Activated CD4-positive, alpha-beta T cell treated with anti-CD3 and anti-CD28 coated beads, Interleukin-2, Interleukin-4, amounts not matched to agents 100 ng/mL and 50 ng/mL, durations not matched to agents 16 hours and 8 hours (primary cell): ENCODE data around the gene YPEL5.
"Not testable (repeated sequence)": the region's sequence is repeated elsewhere in the genome, so short reads cannot be mapped to it uniquely, and the experiment has no call there.

Experiments
- DNase-seq: peaks from one replicate; pipeline ENCODE4 v3.0.0-alpha.2; 2020; ENCODE audit warnings: low spot score

The YPEL5 gene

DNA sequence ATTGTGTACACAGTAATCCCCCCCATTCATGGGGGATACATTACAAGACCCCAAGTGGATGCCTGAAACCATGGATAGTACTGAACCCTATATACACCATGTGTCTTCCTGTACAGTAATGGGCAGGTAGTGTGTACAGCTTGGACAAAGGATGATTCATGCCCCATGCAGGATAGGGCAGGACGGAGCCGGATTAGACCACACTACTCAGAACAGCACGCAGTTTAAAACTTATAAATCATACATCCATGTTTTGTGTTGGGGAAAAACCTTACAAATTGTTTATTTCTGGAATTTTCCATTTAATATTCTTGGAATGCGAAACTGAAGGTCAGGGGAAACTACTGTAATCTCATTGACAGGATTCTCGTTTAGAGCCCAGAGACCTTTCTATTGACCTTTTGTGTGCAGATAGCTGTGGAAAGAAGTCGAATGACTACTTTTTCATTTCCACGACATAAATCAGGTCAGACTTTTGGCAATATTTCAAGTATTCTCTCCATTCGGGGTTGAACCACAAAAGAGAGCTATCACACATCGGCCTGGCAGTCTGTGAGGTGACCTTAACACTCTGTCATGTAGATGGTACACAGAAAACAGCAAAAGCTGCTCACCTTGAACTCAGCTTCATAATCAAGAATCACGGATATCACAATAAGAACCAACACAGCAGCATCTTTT lies 9.9 kb upstream of the YPEL5 start:
- DNase-seq, result no peak

DNA sequence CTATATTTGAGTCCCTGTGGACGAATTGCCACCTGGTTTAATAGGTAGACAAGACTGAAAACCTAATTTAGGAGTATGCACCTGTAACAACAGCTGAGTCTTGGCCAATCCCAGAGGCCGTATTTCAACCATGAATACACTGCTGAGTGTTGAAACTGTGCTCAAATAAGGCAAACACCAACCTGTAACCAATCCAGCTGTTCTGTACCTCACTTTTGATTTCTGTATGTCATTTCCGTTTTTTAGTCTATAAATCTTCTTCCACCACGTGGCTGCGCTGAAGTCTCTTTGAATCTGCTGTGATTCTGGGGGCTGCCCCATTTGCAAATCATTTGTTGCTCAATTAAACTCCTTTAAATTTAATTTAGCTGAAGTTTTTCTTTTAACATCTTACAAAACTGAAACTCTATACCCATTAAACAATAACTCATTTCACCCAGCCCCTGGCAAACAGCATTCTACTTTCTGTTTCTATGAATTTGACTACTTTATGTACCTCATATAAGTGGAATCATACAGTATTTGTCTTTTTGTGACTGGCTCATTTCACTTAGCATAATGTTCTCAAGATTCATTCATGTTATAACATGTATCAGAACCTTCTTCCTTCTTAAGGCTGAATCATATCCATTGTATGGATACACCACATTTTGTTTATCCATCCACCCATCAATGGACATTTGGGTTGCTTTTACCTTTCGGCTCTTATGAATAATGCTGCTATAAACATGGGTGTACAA lies 7.5 kb upstream of the YPEL5 start:
- peak; percentile 18 for DNase-seq

DNA sequence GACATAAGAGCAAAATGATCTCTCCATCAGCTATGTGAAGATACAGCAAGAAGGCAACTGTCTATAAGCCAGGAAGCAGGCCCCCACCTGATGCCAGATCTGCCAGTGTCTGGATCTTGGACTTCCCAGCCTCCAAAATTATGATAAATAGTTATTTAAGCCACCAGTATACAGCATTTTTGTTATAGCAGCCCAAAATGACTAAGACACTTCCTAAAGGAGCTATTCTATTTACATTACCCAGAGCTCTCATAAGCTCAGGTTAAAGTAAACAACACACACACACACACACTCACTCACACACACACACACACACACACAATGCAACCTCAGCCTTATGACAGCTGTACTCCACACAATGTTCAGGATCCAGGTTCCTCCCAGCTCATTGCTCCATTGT lies 5.7 kb upstream of the YPEL5 start:
- DNase-seq, result no peak

DNA sequence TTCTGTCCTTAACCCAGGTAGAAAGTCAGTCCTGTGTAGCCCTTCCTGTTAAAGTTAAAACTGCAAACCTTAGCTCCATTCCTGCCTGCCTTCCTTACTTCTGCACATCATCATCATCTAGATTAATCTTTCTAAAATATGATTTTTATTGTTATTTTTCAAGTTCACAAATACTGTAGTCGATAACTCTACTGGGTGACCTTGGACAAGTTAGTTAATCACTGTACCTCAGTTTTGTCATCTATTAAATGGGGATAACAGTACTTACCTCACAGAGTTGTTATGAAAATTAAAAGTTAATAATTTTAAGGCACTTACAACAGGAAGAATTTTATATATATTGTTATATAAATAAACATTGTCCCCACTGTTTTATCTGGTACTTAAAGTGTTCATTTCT lies 2.5 kb upstream of the YPEL5 start:
- no peak for DNase-seq

DNA sequence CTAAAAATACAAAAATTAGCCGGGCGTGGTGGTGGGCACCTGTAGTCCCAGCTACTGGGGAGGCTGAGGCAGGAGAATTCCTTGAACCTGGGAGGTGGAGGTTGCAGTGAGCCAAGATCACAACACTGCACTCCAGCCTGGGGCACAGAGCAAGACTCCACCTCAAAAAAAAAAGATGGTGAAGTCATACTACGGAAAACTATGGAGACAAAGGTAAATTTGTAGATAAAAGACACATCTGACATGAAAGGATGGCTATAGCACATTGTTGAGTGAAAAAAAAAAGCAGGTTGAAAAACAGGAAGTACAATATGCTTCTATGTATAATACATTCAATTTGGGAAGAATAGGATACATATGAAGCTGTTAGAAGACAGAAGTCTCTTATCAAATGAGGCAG lies 1.9 kb upstream of the YPEL5 start:
- DNase-seq, result not testable (repeated sequence)

DNA sequence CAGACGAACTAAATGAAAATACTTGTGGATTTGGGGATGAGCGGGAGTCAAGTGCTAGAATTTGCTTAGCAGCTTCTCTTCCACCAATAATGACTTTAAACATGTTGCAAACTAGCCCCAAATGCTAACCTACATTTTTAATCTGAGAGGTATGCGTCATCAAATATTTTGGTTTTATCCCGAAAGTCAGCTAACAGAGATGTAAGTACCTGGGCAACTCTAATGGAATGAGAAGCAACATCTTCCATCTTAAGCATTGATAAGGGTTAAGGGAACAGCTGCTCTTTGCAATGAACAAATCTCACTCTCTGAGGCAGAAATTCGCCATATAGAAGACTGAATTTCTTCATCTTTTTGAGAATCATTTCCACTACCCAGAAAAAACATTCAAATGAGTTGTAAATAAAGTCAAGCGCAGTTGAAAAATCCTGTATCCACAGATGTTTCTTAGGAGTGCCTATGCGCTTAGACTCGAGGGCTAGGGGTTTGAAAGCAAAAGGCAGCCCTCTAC lies 926 bp upstream of the YPEL5 start:
- DNase-seq, result no peak

DNA sequence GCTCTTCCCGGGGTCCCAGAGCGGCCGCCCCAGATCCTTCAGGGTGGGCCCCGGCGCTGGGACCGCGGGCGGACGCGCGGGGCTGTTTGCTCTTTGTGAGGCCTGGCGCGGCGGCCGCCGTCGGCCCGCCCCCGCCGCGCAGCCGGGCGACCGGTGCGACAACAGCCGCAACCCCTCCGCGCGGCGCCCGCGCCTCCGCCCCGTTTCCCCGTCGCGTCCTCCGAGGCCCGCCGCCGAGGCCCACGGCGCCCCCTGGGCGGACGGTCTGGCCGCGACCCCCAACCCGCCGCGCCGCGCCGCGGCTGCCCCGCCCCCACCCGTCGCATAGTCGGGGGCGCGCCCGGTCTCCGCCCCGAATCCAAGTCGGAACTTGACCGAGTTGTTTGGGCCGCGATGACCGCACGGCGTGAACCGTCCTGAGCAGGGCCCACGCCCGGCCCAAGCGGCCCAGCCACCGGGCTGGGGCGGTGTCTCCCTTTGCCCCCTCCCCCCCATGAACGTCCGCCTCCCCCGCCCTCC lies 448 bp downstream of the YPEL5 start:
- DNase-seq, result no peak

DNA sequence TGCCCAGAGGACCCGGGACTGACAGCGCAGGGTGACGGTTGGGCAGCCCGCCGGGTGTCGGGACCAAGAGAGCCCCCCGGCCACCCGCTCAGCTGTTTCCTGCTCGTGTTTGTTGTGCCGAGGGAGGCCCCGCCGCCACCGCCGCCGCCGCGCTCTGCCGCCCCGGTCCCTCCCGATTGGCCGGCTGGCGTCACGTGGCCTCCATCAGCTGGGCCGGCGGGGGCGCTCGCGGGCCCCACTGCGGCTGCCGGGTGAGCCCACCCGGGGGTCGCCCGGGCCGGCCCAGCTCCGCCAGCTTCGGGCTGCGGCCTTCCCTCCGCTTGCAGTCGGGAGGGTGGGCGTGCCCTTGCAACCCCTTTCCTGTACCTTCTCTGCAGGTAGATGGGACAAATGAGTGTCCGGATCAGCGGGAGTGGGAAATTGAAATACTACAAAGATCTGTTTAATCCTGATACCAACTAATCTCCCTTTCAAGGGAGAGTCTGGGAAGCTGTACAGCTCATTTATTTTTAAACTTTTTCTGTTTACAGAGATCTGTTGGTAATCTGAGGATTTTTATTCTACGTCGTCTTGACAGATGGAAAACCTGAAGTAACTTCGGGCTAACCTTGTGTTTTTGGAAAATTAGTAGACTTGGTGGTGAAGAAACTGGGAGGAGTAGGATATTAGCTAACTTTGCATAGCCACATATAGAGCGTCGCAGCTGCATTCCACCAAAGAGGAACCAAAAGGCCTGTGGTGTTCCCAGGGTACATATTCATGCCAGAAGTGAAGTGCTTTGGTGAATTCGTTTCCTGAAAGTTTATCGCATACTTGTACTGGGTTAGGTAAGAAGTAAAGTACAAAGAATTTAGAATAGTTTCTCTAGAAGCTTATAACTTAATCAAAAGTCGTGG lies 1.2 kb downstream of the YPEL5 start:
- peak; percentile 70 for DNase-seq

GRCh38 chr2:30148850-30149249 lies 2.0 kb downstream of the YPEL5 start:
- no peak for DNase-seq

GRCh38 chr2:30149513-30149912 lies 2.7 kb downstream of the YPEL5 start:
- DNase-seq, result no peak

- DNase-seq, result no peak
Observed at GRCh38 chr2:30149976-30150375, 3.2 kb downstream of the YPEL5 start.

DNA sequence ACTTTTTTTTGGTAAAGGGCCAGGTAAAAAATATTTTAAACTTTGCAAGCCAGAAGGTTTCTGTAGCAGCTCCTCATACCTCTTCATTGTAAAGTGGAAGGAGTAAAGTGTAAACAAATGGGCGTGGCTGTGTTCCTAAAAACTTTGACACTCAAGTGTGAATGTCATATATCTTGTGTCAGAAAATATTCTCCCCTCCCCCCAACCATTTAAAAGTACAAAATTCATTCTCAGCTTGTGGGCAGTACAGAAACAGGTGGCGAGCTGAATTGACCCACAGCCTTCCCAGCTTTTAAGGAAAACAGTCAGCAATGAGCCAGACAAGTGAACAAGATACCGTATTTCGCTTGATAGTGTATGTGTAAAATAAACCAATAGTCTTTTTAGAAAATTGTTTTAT lies 4.0 kb downstream of the YPEL5 start:
- DNase-seq, result no peak

- DNase-seq, result no peak
Observed at GRCh38 chr2:30152385-30152784, 5.6 kb downstream of the YPEL5 start.

DNA sequence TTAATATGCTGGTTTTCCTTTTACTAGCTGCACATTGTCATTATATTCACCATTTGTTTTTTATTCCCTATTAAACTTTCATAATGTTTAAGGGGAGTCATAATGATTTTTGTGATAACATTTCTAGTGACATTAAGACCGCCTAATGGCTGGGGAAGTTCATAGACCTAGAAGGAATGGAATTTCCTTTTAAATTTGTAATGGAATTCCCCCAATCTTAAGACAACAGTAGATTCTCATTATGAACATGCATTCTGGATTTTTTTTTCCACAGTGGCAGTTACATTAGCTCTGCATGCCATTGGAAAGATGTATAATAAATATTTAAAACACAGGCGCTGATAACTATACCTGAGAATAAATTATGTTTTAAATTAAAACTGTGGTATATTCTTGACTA lies 8.4 kb downstream of the YPEL5 start:
- DNase-seq, result no peak

- DNase-seq, result no peak
Observed at GRCh38 chr2:30155889-30156658, 9.3 kb downstream of the YPEL5 start.

GRCh38 chr2:30157616-30158015 lies 10.8 kb downstream of the YPEL5 start:
- no peak for DNase-seq

DNA sequence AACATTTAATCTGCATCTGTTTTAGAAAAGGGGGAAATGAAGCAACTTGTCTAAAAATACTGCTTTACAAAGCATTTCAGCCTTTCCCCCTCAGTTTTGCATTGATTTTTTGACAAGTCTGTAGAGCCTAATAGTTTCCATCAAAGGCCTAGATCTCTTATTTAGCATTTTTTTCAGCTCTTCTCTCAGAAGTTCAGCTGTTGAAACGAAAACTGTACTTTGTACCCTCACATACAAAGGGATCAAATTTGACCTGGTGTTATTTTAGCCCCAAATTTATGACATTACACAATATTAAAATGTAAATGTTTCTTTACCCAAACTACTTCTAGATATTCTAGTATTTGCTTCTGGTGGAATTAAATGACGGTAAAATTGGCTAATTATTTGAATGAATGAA lies 13.0 kb downstream of the YPEL5 start:
- no peak for DNase-seq

DNA sequence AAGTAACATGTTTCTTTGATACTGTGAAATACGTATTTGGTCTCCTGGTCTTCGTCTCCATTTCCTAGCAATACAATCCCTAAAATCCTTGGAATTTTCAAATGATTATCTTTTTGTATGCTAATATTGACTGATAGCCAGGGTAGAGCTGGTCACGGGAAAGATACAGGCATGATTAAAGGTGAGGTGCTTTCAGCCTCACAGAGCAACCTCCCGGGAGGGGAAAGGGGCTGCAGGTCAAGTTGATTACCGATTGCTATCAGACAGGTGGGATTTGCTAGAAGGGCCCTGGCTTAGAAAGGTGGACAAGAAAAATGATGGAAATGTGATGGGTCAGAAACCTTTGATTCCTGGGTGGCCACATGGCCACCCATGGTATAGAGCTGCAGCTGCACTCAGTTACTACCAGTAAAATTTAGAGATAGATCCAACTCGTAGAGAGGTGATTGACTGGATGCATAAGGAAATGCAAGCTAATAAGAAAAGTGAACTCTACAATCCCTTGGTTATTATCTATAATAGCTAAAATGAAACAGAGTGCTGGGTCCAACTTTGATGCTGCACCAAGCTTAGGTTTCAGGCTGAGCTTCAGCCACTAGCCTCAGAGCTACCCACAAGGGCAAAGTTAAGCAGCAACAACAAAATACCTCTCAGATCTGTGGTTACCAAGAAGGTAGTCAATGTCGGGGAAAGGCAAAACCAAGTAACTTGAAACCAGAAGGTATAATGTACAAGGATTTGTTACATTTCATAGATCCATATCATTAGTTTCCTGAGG lies 15.3 kb downstream of the YPEL5 start:
- no peak for DNase-seq

- no peak for DNase-seq
Observed at GRCh38 chr2:30162806-30163205, 16.0 kb downstream of the YPEL5 start.

DNA sequence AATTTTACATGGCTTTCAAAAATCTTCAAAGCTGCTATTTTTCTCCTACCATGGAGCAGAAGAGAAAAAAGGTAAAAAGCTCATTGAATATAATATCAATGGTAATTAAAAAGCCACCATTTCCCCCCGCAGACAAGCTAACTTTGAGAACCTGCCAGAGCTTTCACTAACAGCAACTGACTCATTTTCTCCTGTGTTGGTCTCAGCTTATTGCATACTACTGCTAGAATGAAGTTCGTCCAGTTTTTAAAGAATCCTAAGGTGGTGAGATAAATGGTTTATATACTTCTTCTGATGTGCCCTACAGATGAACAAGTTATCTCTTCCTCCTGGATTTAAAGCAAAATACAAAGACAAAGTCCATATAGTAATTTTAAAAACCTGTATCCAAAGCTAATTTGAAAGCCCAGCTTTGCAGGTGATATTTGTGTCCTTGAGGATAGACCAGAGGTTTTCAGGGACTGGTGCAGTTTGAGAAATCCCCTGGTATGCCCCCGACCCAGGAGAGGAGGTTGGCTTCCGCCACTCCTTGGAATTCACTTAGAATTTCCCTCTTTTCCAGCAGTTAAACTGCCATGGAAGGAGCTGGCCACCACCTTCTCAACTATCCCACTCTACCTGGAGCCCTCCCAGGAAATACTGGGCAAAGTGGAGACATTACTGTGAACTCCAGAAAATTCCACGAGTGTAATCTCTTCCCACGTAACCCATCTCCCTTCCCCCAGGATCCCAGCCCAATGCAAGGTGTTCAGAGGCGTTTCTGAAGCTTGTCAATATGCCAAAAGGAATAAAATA lies 17.5 kb downstream of the YPEL5 start:
- no peak for DNase-seq
